Measurements from ENCODE around the gene TNP1. TPM values are rescaled to one million over a fixed set of nuclear protein-coding genes. Genes with fewer than 3 reads are reported as not detected.

Gene TNP1
- total RNA-seq, 4 donors from 2014 or later: not detected

GRCh38 chr2:216888887-216889622 lies 29.2 kb upstream of the TNP1 start:
- no peak for TF ChIP-seq CTCF (IDR thresholded peaks at IDR 0.05)
- no peak for TF ChIP-seq POLR2A (IDR thresholded peaks at IDR 0.05)
- no peak for TF ChIP-seq POLR2AphosphoS5 (IDR thresholded peaks at IDR 0.05)

DNA sequence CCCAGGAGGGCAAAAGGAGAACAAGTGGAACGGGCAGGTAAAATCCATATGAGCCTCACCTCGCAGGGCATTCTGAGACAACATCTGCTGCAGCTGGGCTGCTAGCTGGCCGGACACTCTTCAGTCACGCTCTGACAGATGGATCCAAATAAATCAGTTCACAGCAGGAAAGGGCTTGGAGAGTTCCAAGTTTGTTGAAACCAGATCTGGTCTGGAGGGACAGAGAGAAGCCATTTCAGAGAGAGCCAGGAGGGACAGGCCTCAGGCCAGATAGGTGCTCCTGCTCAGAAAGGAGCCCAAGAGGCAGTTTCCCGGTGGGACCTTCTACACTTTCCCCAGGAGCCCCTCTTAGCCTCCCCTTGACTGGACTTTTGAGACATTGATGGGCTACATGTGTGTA lies 28.2 kb upstream of the TNP1 start:
- H3K27ac ChIP-seq: no peak overlapping the region
- DNase-seq (ENCODE audit: low spot score in 2 of 2): no peak
- H3K36me3 ChIP-seq: no peaks in the 10 kb centered on the region
- H3K4me3 ChIP-seq: no peak overlapping the region
- H3K27me3 ChIP-seq: no peaks in the 10 kb centered on the region
- H3K9me3 ChIP-seq: no peaks in the 10 kb centered on the region
- no peak for TF ChIP-seq CTCF (IDR thresholded peaks at IDR 0.05)
- no peak for TF ChIP-seq POLR2A (IDR thresholded peaks at IDR 0.05)
- no peak for TF ChIP-seq EP300 (IDR thresholded peaks at IDR 0.05)
- no peak for TF ChIP-seq POLR2AphosphoS5 (IDR thresholded peaks at IDR 0.05)
- H3K4me1 ChIP-seq: peaks cover 5% of the 10 kb centered on the region
- 83% methylated on average over 4 of the region's 5 CpGs for WGBS

More at GRCh38 chr2:216888887-216889622, 29.2 kb upstream of the TNP1 start:
- peaks cover 5% of the 10 kb centered on the region for H3K4me1 ChIP-seq
- H3K9me3 ChIP-seq: no peaks in the 10 kb centered on the region
- no peak overlapping the region for H3K4me3 ChIP-seq
- H3K36me3 ChIP-seq: no peaks in the 10 kb centered on the region
- H3K27ac ChIP-seq: no peak overlapping the region
- no peaks in the 10 kb centered on the region for H3K27me3 ChIP-seq
- DNase-seq (ENCODE audit: low spot score in 2 of 2): no peak
- 81% methylated on average over 7 of the region's 8 CpGs for WGBS

DNA sequence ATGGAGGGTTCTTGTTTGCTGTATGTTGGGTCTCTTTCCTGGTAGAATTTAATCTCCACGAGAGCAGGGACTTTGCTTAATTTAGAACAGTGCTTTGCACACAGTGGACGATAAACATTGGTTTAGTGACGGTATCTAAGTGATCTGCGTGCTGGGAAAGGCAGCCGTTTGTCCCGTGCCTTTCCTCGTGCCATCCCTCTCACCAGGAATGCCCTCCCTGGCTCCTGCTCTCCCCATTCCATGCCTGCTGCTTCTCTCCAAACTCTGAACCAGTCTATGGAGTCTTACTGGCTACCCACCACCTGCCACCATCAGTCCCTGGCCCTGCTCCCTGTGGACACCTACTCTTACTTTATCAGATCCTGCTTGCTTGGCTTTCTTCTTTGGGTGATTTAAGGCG lies 27.3 kb upstream of the TNP1 start:
- DNase-seq (ENCODE audit: low spot score in 2 of 2): no peak
- Histone ChIP-seq H3K36me3 (no peaks in the 10 kb centered on the region), H3K27me3 (no peaks in the 10 kb centered on the region), H3K9me3 (no peaks in the 10 kb centered on the region), H3K4me1 (peaks cover 5% of the 10 kb centered on the region), H3K27ac (no peak overlapping the region), H3K4me3 (no peak overlapping the region)
- 91% methylated on average over 8 of the region's 8 CpGs for WGBS
- TF ChIP-seq POLR2A (IDR thresholded peaks at IDR 0.05): no peak
- no peak for TF ChIP-seq POLR2AphosphoS5 (IDR thresholded peaks at IDR 0.05)
- no peak for TF ChIP-seq EP300 (IDR thresholded peaks at IDR 0.05)
- TF ChIP-seq CTCF (IDR thresholded peaks at IDR 0.05): no peak

- Histone ChIP-seq H3K9me3 (no peaks in the 10 kb centered on the region), H3K4me3 (no peak overlapping the region), H3K4me1 (peaks cover 11% of the 10 kb centered on the region), H3K36me3 (no peaks in the 10 kb centered on the region), H3K27ac (no peak overlapping the region), H3K27me3 (no peaks in the 10 kb centered on the region)
- whole genome bisulfite sequencing: 98% methylated on average over 7 of the region's 32 CpGs
- TF ChIP-seq POLR2A (IDR thresholded peaks at IDR 0.05): no peak
- no peak for TF ChIP-seq POLR2AphosphoS5 (IDR thresholded peaks at IDR 0.05)
- no peak for TF ChIP-seq EP300 (IDR thresholded peaks at IDR 0.05)
- TF ChIP-seq CTCF (IDR thresholded peaks at IDR 0.05): no peak
- no peak for DNase-seq (ENCODE audit: low spot score in 2 of 2)
Observed at GRCh38 chr2:216885117-216885553, 25.3 kb upstream of the TNP1 start.

DNA sequence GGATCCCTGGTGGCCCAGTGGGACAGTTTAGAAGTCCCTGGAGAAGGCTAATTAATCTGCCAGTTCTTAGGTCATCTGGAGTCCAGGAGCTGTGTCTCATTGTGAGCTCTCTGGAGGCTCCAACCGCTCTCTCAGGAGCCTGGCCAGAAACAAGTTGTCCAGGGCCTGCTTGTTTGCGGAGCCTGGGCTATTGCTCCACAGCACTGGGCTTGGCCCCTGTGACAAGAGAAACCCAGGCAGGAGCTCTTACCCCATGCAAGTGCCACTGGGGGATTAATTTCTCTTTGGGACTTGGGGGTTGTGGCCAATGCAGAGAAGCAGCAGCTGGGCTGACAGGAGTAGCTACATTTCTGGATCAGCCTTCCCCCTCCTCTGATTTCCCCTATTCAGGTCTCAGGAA lies 24.5 kb upstream of the TNP1 start:
- H3K36me3 ChIP-seq: no peaks in the 10 kb centered on the region
- no peak overlapping the region for H3K27ac ChIP-seq
- H3K27me3 ChIP-seq: no peaks in the 10 kb centered on the region
- no peaks in the 10 kb centered on the region for H3K9me3 ChIP-seq
- 58% methylated on average over 2 of the region's 2 CpGs for WGBS
- peaks cover 11% of the 10 kb centered on the region for H3K4me1 ChIP-seq
- TF ChIP-seq CTCF (IDR thresholded peaks at IDR 0.05): no peak
- TF ChIP-seq EP300 (IDR thresholded peaks at IDR 0.05): no peak
- TF ChIP-seq POLR2A (IDR thresholded peaks at IDR 0.05): no peak
- no peak for TF ChIP-seq POLR2AphosphoS5 (IDR thresholded peaks at IDR 0.05)
- DNase-seq (ENCODE audit: low spot score in 2 of 2): no peak
- no peak overlapping the region for H3K4me3 ChIP-seq

Measured in suprapubic skin (tissue), 4 donors.